Measurements from ENCODE around the gene CCDC200.
"Not testable (repeated sequence)": the region's sequence is repeated elsewhere in the genome, so short reads cannot be mapped to it uniquely, and the experiment has no call there.

- not testable (repeated sequence) for TF ChIP-seq JUN (IDR thresholded peaks at IDR 0.05; ENCODE audit: borderline replicate concordance, insufficient read depth, insufficient read length, low read depth); EZH2 (IDR thresholded peaks at IDR 0.05; ENCODE audit: borderline replicate concordance, low read depth, low read length, severe bottlenecking); POLR2A (IDR thresholded peaks at IDR 0.05; ENCODE audit: low read depth, low read length); MAX (IDR thresholded peaks at IDR 0.05; ENCODE audit: insufficient read depth, insufficient read length); GATA2 (IDR thresholded peaks at IDR 0.05; ENCODE audit: insufficient read depth, insufficient read length, low read depth, low read length); POLR2AphosphoS5 (IDR thresholded peaks at IDR 0.05; ENCODE audit: insufficient read depth, low read depth, low read length); FOS (IDR thresholded peaks at IDR 0.05; ENCODE audit: borderline replicate concordance, insufficient read depth, low read length); MYC (IDR thresholded peaks at IDR 0.05; ENCODE audit: low read depth, low read length)
- TF ChIP-seq, protein P1, sequence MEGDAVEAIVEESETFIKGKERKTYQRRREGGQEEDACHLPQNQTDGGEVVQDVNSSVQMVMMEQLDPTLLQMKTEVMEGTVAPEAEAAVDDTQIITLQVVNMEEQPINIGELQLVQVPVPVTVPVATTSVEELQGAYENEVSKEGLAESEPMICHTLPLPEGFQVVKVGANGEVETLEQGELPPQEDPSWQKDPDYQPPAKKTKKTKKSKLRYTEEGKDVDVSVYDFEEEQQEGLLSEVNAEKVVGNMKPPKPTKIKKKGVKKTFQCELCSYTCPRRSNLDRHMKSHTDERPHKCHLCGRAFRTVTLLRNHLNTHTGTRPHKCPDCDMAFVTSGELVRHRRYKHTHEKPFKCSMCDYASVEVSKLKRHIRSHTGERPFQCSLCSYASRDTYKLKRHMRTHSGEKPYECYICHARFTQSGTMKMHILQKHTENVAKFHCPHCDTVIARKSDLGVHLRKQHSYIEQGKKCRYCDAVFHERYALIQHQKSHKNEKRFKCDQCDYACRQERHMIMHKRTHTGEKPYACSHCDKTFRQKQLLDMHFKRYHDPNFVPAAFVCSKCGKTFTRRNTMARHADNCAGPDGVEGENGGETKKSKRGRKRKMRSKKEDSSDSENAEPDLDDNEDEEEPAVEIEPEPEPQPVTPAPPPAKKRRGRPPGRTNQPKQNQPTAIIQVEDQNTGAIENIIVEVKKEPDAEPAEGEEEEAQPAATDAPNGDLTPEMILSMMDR (IDR thresholded peaks at IDR 0.05; ENCODE audit: extremely low read depth in 1 of 2, insufficient read depth in 1 of 2, low read depth in 1 of 2, low read length in 2 of 2) = not testable (repeated sequence)
Observed at GRCh38 chr17:43233263-43233662, 4.8 kb upstream of the CCDC200 start.

Measured in endothelial cell of umbilical vein (primary cell).